ENCODE data around the gene PIEZO1.
"Not testable (repeated sequence)": the region's sequence is repeated elsewhere in the genome, so short reads cannot be mapped to it uniquely, and the experiment has no call there.

Gene PIEZO1

GRCh38 chr16:88804173-88804551, 19.1 kb upstream of the PIEZO1 start:
- no peak for TF ChIP-seq GATA1 (IDR thresholded peaks at IDR 0.05; ENCODE audit: low read depth, low read length)
- no peak for TF ChIP-seq POLR2A (IDR thresholded peaks at IDR 0.05; ENCODE audit: low read length)
- no peak for DNase-seq

DNA sequence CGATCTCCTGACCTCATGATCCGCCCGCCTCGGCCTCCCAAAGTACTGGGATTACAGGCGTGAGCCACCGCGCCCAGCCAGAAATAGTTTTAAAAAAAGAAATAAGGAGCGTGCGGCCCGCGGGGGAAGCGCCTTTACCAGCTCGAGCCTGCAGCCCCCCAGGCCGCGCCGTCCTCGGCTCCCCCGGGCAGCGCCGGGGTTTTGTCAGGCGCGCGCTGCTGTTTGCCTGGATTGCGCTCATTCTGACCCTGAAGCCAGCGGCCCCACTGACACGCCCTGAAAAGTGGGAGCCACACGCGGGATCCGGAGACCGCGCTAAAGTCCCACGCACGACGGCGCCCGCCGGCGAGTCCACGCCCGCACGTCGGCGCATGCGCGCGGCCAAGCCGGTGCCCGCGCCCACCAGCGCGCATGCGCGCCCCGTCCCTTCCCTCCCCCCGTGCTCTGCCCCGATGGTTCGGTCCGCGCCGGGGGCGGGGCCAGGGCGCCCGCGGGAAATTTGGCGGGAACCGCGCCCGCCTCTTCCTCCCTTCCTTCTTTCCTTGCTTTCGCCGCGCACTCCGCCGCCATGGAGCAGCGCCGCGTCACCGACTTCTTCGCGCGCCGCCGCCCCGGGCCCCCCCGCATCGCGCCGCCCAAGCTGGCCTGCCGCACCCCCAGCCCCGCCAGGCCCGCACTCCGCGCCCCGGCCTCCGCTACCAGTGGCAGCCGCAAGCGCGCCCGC, 18.4 kb upstream of the PIEZO1 start, which contains the start of gene CDT1:
Gene CDT1, plus strand, starts transcription at position 526 of the 724 bp plus-strand sequence. Its CDS starts 43 bp downstream, at position 569.
- DNase-seq = peak; percentile 91 to 95
- TF ChIP-seq GATA1 (IDR thresholded peaks at IDR 0.05; ENCODE audit: low read depth, low read length) (no peak), POLR2A (IDR thresholded peaks at IDR 0.05; ENCODE audit: low read length) (peak; percentile 81)

- peak in 1 of 2 experiments; percentile 55 for DNase-seq
- TF ChIP-seq GATA1 (IDR thresholded peaks at IDR 0.05; ENCODE audit: low read depth, low read length) (no peak), POLR2A (IDR thresholded peaks at IDR 0.05; ENCODE audit: low read length) (peak; percentile 7)
Observed at GRCh38 chr16:88800277-88800592, 15.2 kb upstream of the PIEZO1 start.

DNA sequence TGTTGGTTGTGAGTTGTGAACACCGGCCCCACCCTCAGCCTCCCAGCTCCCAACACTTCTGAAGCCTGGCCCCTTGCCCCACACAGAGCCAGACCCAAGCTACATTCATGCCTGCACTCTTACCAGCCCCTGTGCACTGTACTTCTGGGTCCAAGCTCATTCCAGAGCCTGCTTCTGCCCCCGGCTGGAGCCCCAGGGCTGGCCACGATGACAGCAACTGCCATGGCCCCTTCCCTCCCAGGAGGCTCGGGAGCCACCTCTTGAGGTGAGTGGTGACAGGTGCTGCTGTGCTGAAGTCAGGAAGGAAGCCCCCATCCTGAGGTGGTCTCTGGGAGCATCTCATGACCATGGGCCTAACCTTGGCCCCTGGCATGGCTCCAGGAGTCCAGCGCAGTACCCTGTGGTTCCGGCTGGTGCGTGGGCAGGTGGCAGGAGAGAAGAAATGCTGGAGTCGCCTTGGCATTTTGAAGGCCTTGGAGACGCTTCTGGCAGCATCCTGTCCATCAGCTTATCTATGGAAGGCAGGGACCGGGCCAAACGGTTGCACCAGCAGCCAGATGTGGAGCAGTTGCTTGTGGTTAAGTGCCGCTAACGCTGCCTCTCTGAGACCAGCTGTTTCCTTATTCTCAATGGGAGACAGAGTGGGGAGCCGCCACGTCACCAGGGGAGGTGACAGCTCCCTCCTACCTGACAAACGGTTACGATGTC, 14.7 kb upstream of the PIEZO1 start:
- DNase-seq = peak; percentile 90 to 97
- TF ChIP-seq POLR2A (IDR thresholded peaks at IDR 0.05; ENCODE audit: low read length) = peak; percentile 69
- TF ChIP-seq GATA1 (IDR thresholded peaks at IDR 0.05; ENCODE audit: low read depth, low read length) = no peak

- DNase-seq = peak; percentile 41 to 73
- no peak for TF ChIP-seq POLR2A (IDR thresholded peaks at IDR 0.05; ENCODE audit: low read length)
- TF ChIP-seq GATA1 (IDR thresholded peaks at IDR 0.05; ENCODE audit: low read depth, low read length) = no peak
Observed at GRCh38 chr16:88798772-88799455, 13.9 kb upstream of the PIEZO1 start.

- DNase-seq = no peak
- TF ChIP-seq POLR2A (IDR thresholded peaks at IDR 0.05; ENCODE audit: low read length) = no peak
- no peak for TF ChIP-seq GATA1 (IDR thresholded peaks at IDR 0.05; ENCODE audit: low read depth, low read length)
Observed at GRCh38 chr16:88798073-88798472, 13.1 kb upstream of the PIEZO1 start.

GRCh38 chr16:88796278-88796677, 11.3 kb upstream of the PIEZO1 start:
- TF ChIP-seq POLR2A (IDR thresholded peaks at IDR 0.05; ENCODE audit: low read length) (no peak), GATA1 (IDR thresholded peaks at IDR 0.05; ENCODE audit: low read depth, low read length) (no peak)
- no peak for DNase-seq

DNA sequence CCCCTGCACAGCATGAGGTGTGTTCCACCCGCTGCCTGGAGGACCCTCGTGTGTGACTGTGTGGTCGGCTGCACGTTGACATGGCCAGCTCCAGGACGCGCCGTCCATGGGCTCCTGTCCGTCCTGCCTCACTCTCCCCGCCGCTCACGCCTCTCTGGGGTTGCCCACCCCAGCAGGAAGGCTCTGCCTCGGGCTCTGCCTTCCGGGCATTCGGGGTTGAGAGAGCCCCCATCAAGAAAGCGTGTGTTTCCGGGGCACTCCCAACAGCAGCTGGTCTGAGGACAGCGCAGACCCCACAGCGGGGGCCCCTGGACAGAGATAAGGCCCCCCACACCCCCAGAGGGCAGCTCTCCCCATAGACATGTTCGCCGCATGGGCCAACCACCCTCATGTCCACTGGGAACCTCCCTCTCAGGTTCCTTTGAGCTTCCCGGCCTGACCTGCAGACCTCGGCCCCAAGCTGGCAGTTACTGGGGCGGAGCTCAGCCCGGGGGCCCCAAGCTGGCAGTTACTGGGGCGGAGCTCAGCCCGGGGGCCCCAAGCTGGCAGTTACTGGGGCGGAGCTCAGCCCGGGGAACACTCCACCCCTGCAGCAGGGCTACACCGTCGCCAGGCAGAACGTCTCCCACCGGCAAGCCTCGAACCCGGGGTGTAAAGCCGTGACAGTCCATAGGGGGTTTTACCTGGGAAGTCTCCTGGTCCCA, 8.4 kb upstream of the PIEZO1 start:
- peak; percentile 78 to 86 for DNase-seq
- peak; percentile 70 for TF ChIP-seq POLR2A (IDR thresholded peaks at IDR 0.05; ENCODE audit: low read length)
- TF ChIP-seq GATA1 (IDR thresholded peaks at IDR 0.05; ENCODE audit: low read depth, low read length) = no peak

DNA sequence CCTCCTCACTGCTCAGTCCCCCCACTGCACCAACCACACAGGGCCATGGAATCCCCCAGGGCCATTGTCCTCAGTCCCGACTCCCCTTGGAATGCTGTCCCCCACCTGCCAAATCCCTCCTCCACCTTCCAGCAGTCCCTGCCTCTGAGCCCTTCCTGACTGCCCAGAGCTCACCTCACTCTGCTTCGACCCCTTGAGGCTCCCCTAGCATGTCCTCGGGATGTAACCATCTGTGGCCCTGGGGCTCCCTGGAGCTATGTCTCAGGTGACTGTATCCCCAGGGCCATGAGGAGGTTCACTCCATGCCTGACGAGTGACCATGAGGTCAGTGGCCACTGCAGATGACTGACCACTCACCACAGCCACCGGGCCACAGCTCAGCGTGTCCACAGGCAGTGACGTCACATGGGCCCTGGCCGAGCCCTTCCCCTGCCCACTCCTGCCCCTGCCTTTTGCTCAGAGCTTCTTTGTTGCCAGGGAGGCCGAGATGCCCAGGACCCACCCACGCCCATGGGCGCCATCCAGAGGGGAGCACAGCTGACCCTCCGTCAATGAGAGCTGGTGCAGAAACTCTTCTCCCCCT, 7.7 kb upstream of the PIEZO1 start:
- no peak for TF ChIP-seq POLR2A (IDR thresholded peaks at IDR 0.05; ENCODE audit: low read length)
- no peak for TF ChIP-seq GATA1 (IDR thresholded peaks at IDR 0.05; ENCODE audit: low read depth, low read length)
- peak in 1 of 2 experiments; percentile 56 for DNase-seq

DNA sequence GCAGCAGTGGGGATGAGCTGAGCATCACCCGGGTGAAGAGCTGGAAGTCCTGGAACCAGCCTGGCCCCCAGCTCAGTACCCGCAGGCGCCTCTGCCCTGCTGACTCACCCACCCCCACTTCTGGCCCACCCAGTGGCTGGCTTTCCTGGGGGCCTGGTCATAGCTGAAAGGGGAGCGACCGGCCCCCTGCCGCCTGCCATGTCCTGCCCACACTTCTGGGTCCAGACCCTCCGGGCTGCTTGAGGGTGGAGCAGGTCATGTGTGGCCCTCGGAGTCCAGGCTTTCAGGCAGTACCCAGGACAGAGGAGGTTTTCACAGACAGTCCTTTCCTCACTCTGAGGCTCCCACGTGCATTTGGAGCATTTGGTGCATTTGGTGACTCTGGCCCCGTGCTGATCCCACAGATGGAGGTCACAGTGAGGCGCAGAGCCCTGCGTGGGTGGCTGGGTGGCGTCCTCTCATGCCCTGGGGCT, 7.1 kb upstream of the PIEZO1 start:
- peak; percentile 59 to 65 for DNase-seq
- TF ChIP-seq GATA1 (IDR thresholded peaks at IDR 0.05; ENCODE audit: low read depth, low read length) = no peak
- TF ChIP-seq POLR2A (IDR thresholded peaks at IDR 0.05; ENCODE audit: low read length) = no peak

- peak; percentile 69 for DNase-seq
- TF ChIP-seq GATA1 (IDR thresholded peaks at IDR 0.05; ENCODE audit: low read depth, low read length) (no peak), POLR2A (IDR thresholded peaks at IDR 0.05; ENCODE audit: low read length) (no peak)
Observed at GRCh38 chr16:88790312-88791211, 5.5 kb upstream of the PIEZO1 start.

DNA sequence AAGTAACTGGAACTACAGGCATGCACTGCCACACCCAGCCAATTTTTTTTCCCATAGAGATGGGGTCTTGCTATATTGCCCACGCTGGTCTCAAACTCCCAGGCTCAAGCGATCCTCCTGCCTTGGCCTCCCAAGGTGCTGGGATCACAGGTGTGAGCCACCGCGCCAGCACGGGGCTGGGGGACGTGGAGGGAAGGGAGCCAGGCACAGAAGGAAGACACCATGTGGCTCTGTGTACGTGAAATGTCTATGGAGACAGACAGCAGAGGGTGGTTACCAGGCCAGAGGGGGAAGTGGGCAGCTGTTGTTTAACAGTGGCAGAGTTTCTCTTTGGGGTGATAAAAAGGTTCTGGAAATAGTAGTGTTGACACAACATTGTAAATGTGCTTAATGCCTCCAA, 4.6 kb upstream of the PIEZO1 start:
- TF ChIP-seq GATA1 (IDR thresholded peaks at IDR 0.05; ENCODE audit: low read depth, low read length) = no peak
- no peak for TF ChIP-seq POLR2A (IDR thresholded peaks at IDR 0.05; ENCODE audit: low read length)
- DNase-seq = no peak

GRCh38 chr16:88788749-88789148, 3.7 kb upstream of the PIEZO1 start:
- not testable (repeated sequence) for DNase-seq
